ENCODE data around the gene CARS1. TPM values are rescaled to one million over a fixed set of nuclear protein-coding genes. Genes with fewer than 3 reads are reported as not detected.

Gene CARS1
- total RNA-seq, 1 experiment from 2014 or later = 67.6 TPM

- no peak for TF ChIP-seq CTCF (IDR thresholded peaks at IDR 0.05; ENCODE audit: unreplicated experiment)
- no peak overlapping the region for H3K27ac Mint-ChIP-seq (ENCODE audit: unreplicated experiment)
- intact Hi-C loops (cut with micrococcal nuclease; ENCODE audit: unreplicated experiment) = no loop called here
- H3K4me1 Mint-ChIP-seq (ENCODE audit: low read depth, unreplicated experiment) = no peaks in the 10 kb centered on the region
- no peak for DNase-seq
- no peak overlapping the region for H3K4me3 Mint-ChIP-seq (ENCODE audit: low read depth, unreplicated experiment)
- CTCF ChIA-PET = no interaction called here
- H3K36me3 Mint-ChIP-seq (ENCODE audit: insufficient read depth, unreplicated experiment) = peaks cover 49% of the 10 kb centered on the region
- no peaks in the 10 kb centered on the region for H3K9me3 Mint-ChIP-seq (ENCODE audit: low read depth, unreplicated experiment)
- no peaks in the 10 kb centered on the region for H3K27me3 Mint-ChIP-seq (ENCODE audit: unreplicated experiment)
- no TSS peak for BruUV-seq (replicated peaks)
Observed at GRCh38 chr11:3010004-3010403, 47.2 kb downstream of the CARS1 start.

- intact Hi-C loops (cut with micrococcal nuclease; ENCODE audit: unreplicated experiment) = no loop called here
- no peak for DNase-seq
- Mint-ChIP-seq H3K36me3 (ENCODE audit: insufficient read depth, unreplicated experiment) (peaks cover 47% of the 10 kb centered on the region), H3K4me1 (ENCODE audit: low read depth, unreplicated experiment) (peaks cover 2% of the 10 kb centered on the region), H3K4me3 (ENCODE audit: low read depth, unreplicated experiment) (no peak overlapping the region), H3K27me3 (ENCODE audit: unreplicated experiment) (no peaks in the 10 kb centered on the region), H3K9me3 (ENCODE audit: low read depth, unreplicated experiment) (no peaks in the 10 kb centered on the region), H3K27ac (ENCODE audit: unreplicated experiment) (no peak overlapping the region)
- no peak for TF ChIP-seq CTCF (IDR thresholded peaks at IDR 0.05; ENCODE audit: unreplicated experiment)
- CTCF ChIA-PET = no interaction called here
- no TSS peak for BruUV-seq (replicated peaks)
Observed at GRCh38 chr11:3009481-3009880, 47.7 kb downstream of the CARS1 start.

- no peaks in the 10 kb centered on the region for H3K9me3 Mint-ChIP-seq (ENCODE audit: low read depth, unreplicated experiment)
- CTCF ChIA-PET = no interaction called here
- intact Hi-C loops (cut with micrococcal nuclease; ENCODE audit: unreplicated experiment) = no loop called here
- TF ChIP-seq CTCF (IDR thresholded peaks at IDR 0.05; ENCODE audit: unreplicated experiment) = no peak
- H3K4me3 Mint-ChIP-seq (ENCODE audit: low read depth, unreplicated experiment) = no peak overlapping the region
- no peaks in the 10 kb centered on the region for H3K27me3 Mint-ChIP-seq (ENCODE audit: unreplicated experiment)
- H3K36me3 Mint-ChIP-seq (ENCODE audit: insufficient read depth, unreplicated experiment) = peaks cover 53% of the 10 kb centered on the region
- DNase-seq = no peak
- H3K4me1 Mint-ChIP-seq (ENCODE audit: low read depth, unreplicated experiment) = peaks cover 8% of the 10 kb centered on the region
- H3K27ac Mint-ChIP-seq (ENCODE audit: unreplicated experiment) = no peak overlapping the region
- BruUV-seq (replicated peaks) = no TSS peak
Observed at GRCh38 chr11:3008746-3009336, 48.4 kb downstream of the CARS1 start.

GRCh38 chr11:3007404-3008010 is 49.7 kb downstream of the CARS1 start:
- CTCF ChIA-PET = no interaction called here
- intact Hi-C loops (cut with micrococcal nuclease; ENCODE audit: unreplicated experiment) = no loop called here
- no peak for DNase-seq
- Mint-ChIP-seq H3K36me3 (ENCODE audit: insufficient read depth, unreplicated experiment) (peaks cover 64% of the 10 kb centered on the region), H3K4me1 (ENCODE audit: low read depth, unreplicated experiment) (peaks cover 21% of the 10 kb centered on the region), H3K4me3 (ENCODE audit: low read depth, unreplicated experiment) (no peak overlapping the region), H3K27ac (ENCODE audit: unreplicated experiment) (no peak overlapping the region), H3K9me3 (ENCODE audit: low read depth, unreplicated experiment) (no peaks in the 10 kb centered on the region), H3K27me3 (ENCODE audit: unreplicated experiment) (no peaks in the 10 kb centered on the region)
- no TSS peak for BruUV-seq (replicated peaks)
- TF ChIP-seq CTCF (IDR thresholded peaks at IDR 0.05; ENCODE audit: unreplicated experiment) = no peak
